ENCODE data around the gene TIMM29. TPM values are rescaled to one million over a fixed set of nuclear protein-coding genes. Genes with fewer than 3 reads are reported as not detected.

The TIMM29 gene
- total RNA-seq, 1 donor from 2014 or later, result 25.8 TPM

- no peak for DNase-seq (ENCODE audit: extremely low spot score, unreplicated experiment)
- no peak overlapping the region for H3K27ac Mint-ChIP-seq (ENCODE audit: unreplicated experiment)
- H3K27me3 Mint-ChIP-seq (ENCODE audit: unreplicated experiment), result no peaks in the 10 kb centered on the region
- no peaks in the 10 kb centered on the region for H3K9me3 Mint-ChIP-seq (ENCODE audit: unreplicated experiment)
- TF ChIP-seq CTCF (IDR thresholded peaks at IDR 0.05), result no peak
- no peaks in the 10 kb centered on the region for H3K36me3 Mint-ChIP-seq (ENCODE audit: unreplicated experiment)
- peaks cover 32% of the 10 kb centered on the region for H3K4me1 Mint-ChIP-seq (ENCODE audit: unreplicated experiment)
- H3K4me3 Mint-ChIP-seq (ENCODE audit: unreplicated experiment), result no peak overlapping the region
These were observed 38.2 kb downstream of the TIMM29 start for GRCh38 chr19:10966809-10967208.

GRCh38 chr19:10968527-10969135 lies 40.0 kb downstream of the TIMM29 start:
- no peak for DNase-seq (ENCODE audit: extremely low spot score, unreplicated experiment)
- Mint-ChIP-seq H3K9me3 (ENCODE audit: unreplicated experiment) (no peaks in the 10 kb centered on the region), H3K4me1 (ENCODE audit: unreplicated experiment) (peaks cover 22% of the 10 kb centered on the region), H3K27me3 (ENCODE audit: unreplicated experiment) (no peaks in the 10 kb centered on the region), H3K27ac (ENCODE audit: unreplicated experiment) (peak overlapping the region; percentile 57), H3K36me3 (ENCODE audit: unreplicated experiment) (no peaks in the 10 kb centered on the region), H3K4me3 (ENCODE audit: unreplicated experiment) (no peak overlapping the region)
- TF ChIP-seq CTCF (IDR thresholded peaks at IDR 0.05), result no peak

- H3K27ac Mint-ChIP-seq (ENCODE audit: unreplicated experiment), result no peak overlapping the region
- no peak for TF ChIP-seq CTCF (IDR thresholded peaks at IDR 0.05)
- H3K36me3 Mint-ChIP-seq (ENCODE audit: unreplicated experiment), result peaks cover 2% of the 10 kb centered on the region
- no peaks in the 10 kb centered on the region for H3K27me3 Mint-ChIP-seq (ENCODE audit: unreplicated experiment)
- H3K4me3 Mint-ChIP-seq (ENCODE audit: unreplicated experiment), result no peak overlapping the region
- peaks cover 29% of the 10 kb centered on the region for H3K4me1 Mint-ChIP-seq (ENCODE audit: unreplicated experiment)
- no peak for DNase-seq (ENCODE audit: extremely low spot score, unreplicated experiment)
- no peaks in the 10 kb centered on the region for H3K9me3 Mint-ChIP-seq (ENCODE audit: unreplicated experiment)
These were observed 42.6 kb downstream of the TIMM29 start for GRCh38 chr19:10971107-10971726.

GRCh38 chr19:10975374-10976130 lies 46.9 kb downstream of the TIMM29 start:
- H3K36me3 Mint-ChIP-seq (ENCODE audit: unreplicated experiment), result peaks cover 2% of the 10 kb centered on the region
- DNase-seq (ENCODE audit: extremely low spot score, unreplicated experiment), result no peak
- no peaks in the 10 kb centered on the region for H3K9me3 Mint-ChIP-seq (ENCODE audit: unreplicated experiment)
- TF ChIP-seq CTCF (IDR thresholded peaks at IDR 0.05), result no peak
- peak overlapping the region; percentile 48 for H3K4me3 Mint-ChIP-seq (ENCODE audit: unreplicated experiment)
- peaks cover 22% of the 10 kb centered on the region for H3K4me1 Mint-ChIP-seq (ENCODE audit: unreplicated experiment)
- peak overlapping the region; percentile 65 for H3K27ac Mint-ChIP-seq (ENCODE audit: unreplicated experiment)
- H3K27me3 Mint-ChIP-seq (ENCODE audit: unreplicated experiment), result no peaks in the 10 kb centered on the region

All from osteocyte (in vitro differentiated cells).